KMS-11 (cell line): ENCODE data around the gene NUDT14.

Source experiments
- H2AFZ ChIP-seq: fragments of 200-600 bp; sonication (generic); 2 replicates; pipeline ENCODE4 v1.6.1; 2016; ENCODE audit warnings: antibody characterized with exemption, mixed run types, low read depth
- H3K27ac ChIP-seq: fragments of 200-600 bp; sonication (generic); 2 replicates; pipeline ENCODE4 v1.6.1; 2016; ENCODE audit warnings: mild to moderate bottlenecking, mixed run types
- H3K27me3 ChIP-seq: fragments of 200-600 bp; sonication (generic); 2 replicates; pipeline ENCODE4 v1.6.1; 2017; ENCODE audit warnings: mild to moderate bottlenecking, low read depth, mixed run types, moderate library complexity; ENCODE audit not compliant: insufficient read depth
- H3K36me3 ChIP-seq: fragments of 200-600 bp; sonication (generic); 2 replicates; pipeline ENCODE4 v1.6.1; 2017; ENCODE audit warnings: mild to moderate bottlenecking, mixed run types; ENCODE audit not compliant: insufficient read depth
- H3K4me1 ChIP-seq: fragments of 200-600 bp; sonication (generic); 2 replicates; pipeline ENCODE4 v1.6.1; 2016; ENCODE audit warnings: mild to moderate bottlenecking, low read depth, mixed run types; ENCODE audit not compliant: poor library complexity, severe bottlenecking
- H3K4me2 ChIP-seq: fragments of 200-600 bp; sonication (generic); 2 replicates; pipeline ENCODE4 v1.7.0; 2016; ENCODE audit warnings: mild to moderate bottlenecking, mixed run types
- H3K4me3 ChIP-seq: fragments of 200-600 bp; sonication (generic); IDR thresholded peaks from 2 replicates; pipeline ENCODE4 v1.6.1; 2017; ENCODE audit warnings: low read depth, low read length, mixed read lengths; ENCODE audit not compliant: insufficient read depth
- H3K79me2 ChIP-seq: fragments of 200-600 bp; sonication (generic); 2 replicates; pipeline ENCODE4 v1.6.1; 2016; ENCODE audit warnings: low read depth, mixed run types; ENCODE audit not compliant: insufficient read depth
- H3K9ac ChIP-seq: fragments of 200-600 bp; sonication (generic); 2 replicates; pipeline ENCODE4 v1.6.1; 2016; ENCODE audit warnings: mild to moderate bottlenecking, mixed run types
- H4K20me1 ChIP-seq: fragments of 200-600 bp; sonication (generic); 2 replicates; pipeline ENCODE4 v1.6.1; 2016; ENCODE audit warnings: mild to moderate bottlenecking, mixed run types; ENCODE audit not compliant: insufficient read depth
- TF ChIP-seq, protein P1 (sequence below): fragments of 200-600 bp; sonication (generic); conservative IDR thresholded peaks from 2 replicates; pipeline ENCODE4 v1.6.1; 2017; ENCODE audit warnings: low read depth, mild to moderate bottlenecking, antibody characterized with exemption, low read length, moderate library complexity, mixed read lengths

NUDT14 gene

DNA sequence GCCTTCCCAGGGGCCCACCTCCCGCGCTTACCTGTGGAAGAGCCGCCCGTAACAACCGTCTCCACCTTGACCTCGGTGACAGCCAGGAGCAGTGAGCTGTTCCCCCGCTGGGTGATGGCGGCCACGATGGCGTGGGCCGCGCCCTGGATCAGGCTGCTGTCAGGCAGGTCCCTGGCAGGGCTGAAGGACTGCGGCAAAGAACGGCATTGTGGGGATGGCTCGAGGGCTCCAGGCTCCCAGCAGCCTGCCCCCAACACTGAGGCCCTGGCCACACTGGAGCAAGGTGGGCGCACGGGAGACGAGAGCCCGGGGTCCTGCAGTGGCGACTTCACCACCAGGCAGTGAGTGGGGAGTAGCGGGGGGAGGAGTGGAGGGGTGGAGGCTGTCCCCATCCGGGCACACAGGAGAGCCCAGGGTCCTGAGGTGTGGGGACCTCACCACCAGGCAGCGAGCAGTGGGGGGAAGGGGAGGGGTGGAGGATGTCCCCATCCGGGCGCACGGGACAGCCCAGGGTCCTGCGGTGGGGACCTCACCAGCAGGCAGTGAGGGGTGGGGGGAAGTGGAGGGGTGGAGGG, 37.6 kb downstream of the NUDT14 start:
- H3K27ac ChIP-seq = no peak overlapping the region
- no peaks in the 10 kb centered on the region for H3K4me1 ChIP-seq
- H3K4me2 ChIP-seq = no peak overlapping the region
- no peaks in the 10 kb centered on the region for H4K20me1 ChIP-seq
- H3K36me3 ChIP-seq = no peaks in the 10 kb centered on the region
- no peak overlapping the region for H3K4me3 ChIP-seq
- H3K9ac ChIP-seq = no peak overlapping the region
- H3K79me2 ChIP-seq = no peaks in the 10 kb centered on the region
- no peaks in the 10 kb centered on the region for H3K27me3 ChIP-seq
- TF ChIP-seq, protein P1, sequence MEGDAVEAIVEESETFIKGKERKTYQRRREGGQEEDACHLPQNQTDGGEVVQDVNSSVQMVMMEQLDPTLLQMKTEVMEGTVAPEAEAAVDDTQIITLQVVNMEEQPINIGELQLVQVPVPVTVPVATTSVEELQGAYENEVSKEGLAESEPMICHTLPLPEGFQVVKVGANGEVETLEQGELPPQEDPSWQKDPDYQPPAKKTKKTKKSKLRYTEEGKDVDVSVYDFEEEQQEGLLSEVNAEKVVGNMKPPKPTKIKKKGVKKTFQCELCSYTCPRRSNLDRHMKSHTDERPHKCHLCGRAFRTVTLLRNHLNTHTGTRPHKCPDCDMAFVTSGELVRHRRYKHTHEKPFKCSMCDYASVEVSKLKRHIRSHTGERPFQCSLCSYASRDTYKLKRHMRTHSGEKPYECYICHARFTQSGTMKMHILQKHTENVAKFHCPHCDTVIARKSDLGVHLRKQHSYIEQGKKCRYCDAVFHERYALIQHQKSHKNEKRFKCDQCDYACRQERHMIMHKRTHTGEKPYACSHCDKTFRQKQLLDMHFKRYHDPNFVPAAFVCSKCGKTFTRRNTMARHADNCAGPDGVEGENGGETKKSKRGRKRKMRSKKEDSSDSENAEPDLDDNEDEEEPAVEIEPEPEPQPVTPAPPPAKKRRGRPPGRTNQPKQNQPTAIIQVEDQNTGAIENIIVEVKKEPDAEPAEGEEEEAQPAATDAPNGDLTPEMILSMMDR = no peak
- no peak overlapping the region for H2AFZ ChIP-seq

- Histone ChIP-seq H3K79me2 (no peaks in the 10 kb centered on the region), H3K27me3 (no peaks in the 10 kb centered on the region), H2AFZ (no peak overlapping the region), H3K4me3 (no peak overlapping the region), H3K9ac (no peak overlapping the region), H4K20me1 (no peaks in the 10 kb centered on the region), H3K27ac (no peak overlapping the region), H3K4me1 (no peaks in the 10 kb centered on the region), H3K36me3 (no peaks in the 10 kb centered on the region), H3K4me2 (no peak overlapping the region)
- TF ChIP-seq, protein P1 = no peak
These were observed 38.3 kb downstream of the NUDT14 start for GRCh38 chr14:105142651-105143450.

DNA sequence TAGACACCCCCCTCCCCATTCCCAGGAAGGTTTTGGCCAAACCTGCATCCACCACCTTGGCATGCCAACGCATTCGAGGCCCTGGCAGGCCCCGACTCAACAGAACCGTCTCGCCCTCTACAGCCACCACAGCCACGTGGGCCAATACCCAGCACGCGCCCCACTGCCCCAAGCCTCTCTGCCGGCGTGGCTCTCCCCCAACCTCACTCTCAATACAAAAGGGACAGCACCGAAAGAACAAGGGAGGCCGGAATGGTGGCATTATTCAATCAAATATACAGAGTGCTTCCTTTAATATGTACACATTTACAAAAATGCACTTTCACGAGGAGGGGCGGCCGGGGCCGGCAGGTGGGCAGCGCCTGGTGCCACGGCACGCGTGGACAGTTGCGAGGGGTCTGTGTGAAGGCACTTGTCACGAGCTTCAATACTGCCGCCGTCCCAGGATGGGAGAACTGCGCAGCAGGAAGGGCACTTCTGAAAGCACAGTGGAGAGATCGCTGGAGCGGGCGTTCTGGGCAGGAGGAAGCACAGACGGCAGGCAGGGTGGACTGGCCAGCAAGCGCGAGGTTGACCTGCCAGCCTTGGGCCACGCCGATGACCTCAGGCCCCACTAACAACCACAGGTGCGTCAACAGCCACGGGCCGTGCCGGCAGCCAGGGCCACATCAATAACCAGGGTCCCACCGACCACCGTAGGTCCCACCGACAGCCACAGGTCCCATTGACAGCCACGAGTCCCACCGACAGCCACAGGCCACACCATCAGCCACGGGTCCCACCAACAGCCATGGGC, 39.4 kb downstream of the NUDT14 start:
- no peaks in the 10 kb centered on the region for H3K27me3 ChIP-seq
- H3K4me2 ChIP-seq = no peak overlapping the region
- H3K27ac ChIP-seq = no peak overlapping the region
- H3K36me3 ChIP-seq = no peaks in the 10 kb centered on the region
- no peaks in the 10 kb centered on the region for H3K79me2 ChIP-seq
- TF ChIP-seq, protein P1 = no peak
- no peak overlapping the region for H3K4me3 ChIP-seq
- H3K4me1 ChIP-seq = no peaks in the 10 kb centered on the region
- no peak overlapping the region for H3K9ac ChIP-seq
- H4K20me1 ChIP-seq = no peaks in the 10 kb centered on the region
- no peak overlapping the region for H2AFZ ChIP-seq

- TF ChIP-seq, protein P1 = no peak
- Histone ChIP-seq H3K27me3 (no peaks in the 10 kb centered on the region), H3K36me3 (no peaks in the 10 kb centered on the region), H3K9ac (no peak overlapping the region), H4K20me1 (no peaks in the 10 kb centered on the region), H3K4me2 (no peak overlapping the region), H3K27ac (no peak overlapping the region), H3K79me2 (no peaks in the 10 kb centered on the region), H2AFZ (no peak overlapping the region), H3K4me3 (no peak overlapping the region), H3K4me1 (no peaks in the 10 kb centered on the region)
These were observed 40.1 kb downstream of the NUDT14 start for GRCh38 chr14:105141026-105141425.
